Stomach (tissue), 9 donors: ENCODE data around the gene WDR82. TPM values are rescaled to one million over a fixed set of nuclear protein-coding genes. Genes with fewer than 3 reads are reported as not detected.

Experiments used
- DNase-seq, 2 donors: peaks; one replicate each; pipeline versions ENCODE4 v3.0.0 to v3.0.0-alpha.2; 2013 to 2019
- H3K27ac ChIP-seq, 5 donors: fragments of 200-600 bp in 4 of 5; sonication (generic) in 4 of 5; one replicate each; pipeline ENCODE4 v1.5.1; 2013 to 2019; ENCODE audit warnings: mild to moderate bottlenecking in 1 of 5, moderate library complexity in 1 of 5
- H3K27me3 ChIP-seq, 3 donors: fragments of 200-600 bp; sonication (generic); one replicate each; pipeline ENCODE4 v1.5.1; 2017 to 2019; ENCODE audit warnings: mixed run types in 1 of 3
- H3K36me3 ChIP-seq, 4 donors: fragments of 200-600 bp; sonication (generic); 1 replicate in 3 of 4; 2 replicates in 1 of 4; pipeline ENCODE4 v1.5.1; 2016 to 2019
- H3K4me1 ChIP-seq, 4 donors: fragments of 200-600 bp; sonication (generic); one replicate each; pipeline ENCODE4 v1.5.1; 2016 to 2019
- H3K4me3 ChIP-seq, 4 donors: fragments of 200-600 bp; sonication (generic) in 3 of 4; one replicate each; pipeline ENCODE4 v1.5.1; 2016 to 2019; ENCODE audit warnings: mild to moderate bottlenecking in 1 of 4
- H3K9me3 ChIP-seq, 4 donors: fragments of 200-600 bp; sonication (generic); one replicate each; pipeline ENCODE4 v1.5.1; 2016 to 2019
- EP300 ChIP-seq: sonication (generic); formaldehyde crosslinking; IDR thresholded peaks from one replicate; pipeline ENCODE4 v1.6.1; 2017; ENCODE audit warnings: antibody characterized with exemption
- POLR2A ChIP-seq, 4 donors: fragments of 450-650 bp; IDR thresholded peaks; one replicate each; pipeline ENCODE4 v1.6.1; 2016; ENCODE audit warnings: antibody characterized with exemption in 4 of 4, control low read depth in 2 of 4, mild to moderate bottlenecking in 1 of 4, moderate library complexity in 1 of 4
- POLR2AphosphoS5 ChIP-seq, 3 donors: sonication (generic); formaldehyde crosslinking; IDR thresholded peaks; one replicate each; pipeline ENCODE4 v1.6.1; 2016; ENCODE audit warnings: antibody characterized with exemption in 3 of 3
- WGBS, 5 donors: extraction: QIAGEN DNeasy Blood & Tissue Kit in 3 of 5; methylation state at CpG; one replicate each; pipeline versions ENCODE4 v1.1.5 to v1.1.7; 2013 to 2018; 5-methylcytosine and 5-hydroxymethylcytosine counted together
- intact Hi-C: fragments of 100-400 bp; cut with DNase I; formaldehyde crosslinking; loops from one replicate; pipeline ENCODE4 v1.15.1; 2023; ENCODE audit warnings: low total_unique reads
- polyA plus RNA-seq, 3 donors: library from polyadenylated mRNA; stranded (reverse); fragments of 200-250 nt; gene quantifications; one replicate each; pipeline ENCODE4 v1.2.3, GENCODE V29; 2013
- total RNA-seq, 5 donors: library from RNA; depleted of rRNA; stranded (reverse); fragments of >200 nt; gene quantifications; one replicate each; pipeline versions ENCODE4 v1.1.0 to v1.2.3, GENCODE V29; 2014 to 2016
- TF ChIP-seq, protein P1 (sequence below), 7 experiments: fragments of 450-650 bp in 4 of 7; fragments of 200-600 bp in 3 of 7; sonication (generic) in 3 of 7; IDR thresholded peaks; one replicate each; pipeline ENCODE4 v1.5.1; 2016 to 2019; ENCODE audit warnings: antibody characterized with exemption in 7 of 7, control low read depth in 2 of 7, mild to moderate bottlenecking in 1 of 7
- donor health status: healthy with polysubstance abuse.
- donor health status: Bipolar disorder and iron deficiency.
- donor health status: healthy.

The WDR82 gene
- total and polyA plus RNA-seq, 8 donors = 8.2 to 64.8 (median 29.2) TPM

- DNase-seq = peak; percentile 48 to 78
- Histone ChIP-seq H3K4me3 (peak overlapping the region in 1 of 4 donors; percentile 13), H3K27ac (peak overlapping the region; percentile 19 to 78 (median 60)), H3K27me3 (no peaks in the 10 kb centered on the region), H3K36me3 (peaks cover 63 to 100% (median 99%) of the 10 kb centered on the region in 4 donors), H3K4me1 (peaks cover 7 to 42% (median 23%) of the 10 kb centered on the region in 4 donors), H3K9me3 (no peaks in the 10 kb centered on the region)
- WGBS, 5 donors = 62 to 77% (median 70%) methylated on average over 10 to 12 of the region's 12 CpGs
- intact Hi-C loops = no loop called here
- TF ChIP-seq POLR2AphosphoS5 (IDR thresholded peaks at IDR 0.05) (peak in 1 of 3 donors; percentile 32), EP300 (no peak)
- TF ChIP-seq, protein P1, sequence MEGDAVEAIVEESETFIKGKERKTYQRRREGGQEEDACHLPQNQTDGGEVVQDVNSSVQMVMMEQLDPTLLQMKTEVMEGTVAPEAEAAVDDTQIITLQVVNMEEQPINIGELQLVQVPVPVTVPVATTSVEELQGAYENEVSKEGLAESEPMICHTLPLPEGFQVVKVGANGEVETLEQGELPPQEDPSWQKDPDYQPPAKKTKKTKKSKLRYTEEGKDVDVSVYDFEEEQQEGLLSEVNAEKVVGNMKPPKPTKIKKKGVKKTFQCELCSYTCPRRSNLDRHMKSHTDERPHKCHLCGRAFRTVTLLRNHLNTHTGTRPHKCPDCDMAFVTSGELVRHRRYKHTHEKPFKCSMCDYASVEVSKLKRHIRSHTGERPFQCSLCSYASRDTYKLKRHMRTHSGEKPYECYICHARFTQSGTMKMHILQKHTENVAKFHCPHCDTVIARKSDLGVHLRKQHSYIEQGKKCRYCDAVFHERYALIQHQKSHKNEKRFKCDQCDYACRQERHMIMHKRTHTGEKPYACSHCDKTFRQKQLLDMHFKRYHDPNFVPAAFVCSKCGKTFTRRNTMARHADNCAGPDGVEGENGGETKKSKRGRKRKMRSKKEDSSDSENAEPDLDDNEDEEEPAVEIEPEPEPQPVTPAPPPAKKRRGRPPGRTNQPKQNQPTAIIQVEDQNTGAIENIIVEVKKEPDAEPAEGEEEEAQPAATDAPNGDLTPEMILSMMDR (IDR thresholded peaks at IDR 0.05) = no peak
These were observed 24.8 kb downstream of the WDR82 start for GRCh38 chr3:52253314-52254304.

DNA sequence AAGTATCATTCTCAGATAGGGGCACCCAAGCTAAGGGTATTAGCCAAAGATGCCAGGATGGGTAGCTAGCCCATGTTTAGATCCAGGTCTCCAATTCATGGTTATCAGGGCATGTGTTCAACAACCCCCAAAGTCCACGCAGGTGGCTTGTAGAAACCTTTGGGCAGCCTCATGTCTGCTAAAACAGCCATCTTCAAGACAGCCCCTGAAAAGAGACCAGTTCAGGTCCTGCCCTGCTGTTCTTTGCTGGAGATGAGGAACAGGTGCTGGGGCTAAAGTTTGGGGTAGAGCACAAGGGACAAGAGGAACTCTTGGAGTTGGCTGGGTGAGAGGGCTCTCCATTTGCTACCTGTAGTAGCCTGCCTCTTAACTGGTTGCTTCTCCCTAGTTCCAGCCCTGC, 28.3 kb downstream of the WDR82 start:
- peaks cover 20 to 63% (median 37%) of the 10 kb centered on the region in 4 donors for H3K4me1 ChIP-seq
- DNase-seq = no peak
- peaks cover 29 to 77% (median 73%) of the 10 kb centered on the region in 4 donors for H3K36me3 ChIP-seq
- H3K4me3 ChIP-seq = no peak overlapping the region
- H3K27me3 ChIP-seq = no peaks in the 10 kb centered on the region
- intact Hi-C loops = no loop called here
- H3K9me3 ChIP-seq = no peaks in the 10 kb centered on the region
- 59 to 88% (median 64%) methylated on average over 1 of the region's 1 CpG for whole genome bisulfite sequencing, 5 donors
- TF ChIP-seq, protein P1 (IDR thresholded peaks at IDR 0.05) = no peak
- TF ChIP-seq EP300 (no peak), POLR2AphosphoS5 (IDR thresholded peaks at IDR 0.05) (no peak), POLR2A (IDR thresholded peaks at IDR 0.05) (no peak)
- H3K27ac ChIP-seq = no peak overlapping the region

DNA sequence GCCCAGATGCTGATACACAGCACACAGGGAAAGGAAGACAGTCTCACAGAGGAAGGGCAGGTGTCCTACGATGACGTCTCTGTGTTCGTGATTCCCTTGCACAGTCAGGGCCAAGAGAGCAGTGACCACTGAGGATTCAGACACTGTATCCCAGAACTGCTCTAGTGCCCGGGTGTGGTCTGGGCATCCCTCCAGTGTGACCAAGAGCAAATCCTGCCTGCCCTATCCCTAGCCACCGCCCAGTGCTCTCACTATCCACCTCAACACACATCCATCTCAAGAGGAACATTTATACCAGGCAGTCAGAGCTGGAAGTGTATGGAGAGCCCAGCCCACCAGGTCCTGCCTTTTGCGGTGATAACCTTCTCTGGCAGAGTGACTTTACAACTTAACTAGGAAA, 28.8 kb downstream of the WDR82 start:
- TF ChIP-seq EP300 (no peak), POLR2A (IDR thresholded peaks at IDR 0.05) (no peak), POLR2AphosphoS5 (IDR thresholded peaks at IDR 0.05) (no peak)
- TF ChIP-seq, protein P1 (IDR thresholded peaks at IDR 0.05) = no peak
- 66 to 85% (median 75%) methylated on average over 3 to 6 of the region's 6 CpGs for WGBS, 5 donors
- H3K27ac ChIP-seq = no peak overlapping the region
- intact Hi-C loops = no loop called here
- H3K27me3 ChIP-seq = no peaks in the 10 kb centered on the region
- no peak for DNase-seq
- H3K4me3 ChIP-seq = no peak overlapping the region
- no peaks in the 10 kb centered on the region for H3K9me3 ChIP-seq
- peaks cover 25 to 66% (median 39%) of the 10 kb centered on the region in 4 donors for H3K4me1 ChIP-seq
- peaks cover 26 to 72% (median 69%) of the 10 kb centered on the region in 4 donors for H3K36me3 ChIP-seq

DNA sequence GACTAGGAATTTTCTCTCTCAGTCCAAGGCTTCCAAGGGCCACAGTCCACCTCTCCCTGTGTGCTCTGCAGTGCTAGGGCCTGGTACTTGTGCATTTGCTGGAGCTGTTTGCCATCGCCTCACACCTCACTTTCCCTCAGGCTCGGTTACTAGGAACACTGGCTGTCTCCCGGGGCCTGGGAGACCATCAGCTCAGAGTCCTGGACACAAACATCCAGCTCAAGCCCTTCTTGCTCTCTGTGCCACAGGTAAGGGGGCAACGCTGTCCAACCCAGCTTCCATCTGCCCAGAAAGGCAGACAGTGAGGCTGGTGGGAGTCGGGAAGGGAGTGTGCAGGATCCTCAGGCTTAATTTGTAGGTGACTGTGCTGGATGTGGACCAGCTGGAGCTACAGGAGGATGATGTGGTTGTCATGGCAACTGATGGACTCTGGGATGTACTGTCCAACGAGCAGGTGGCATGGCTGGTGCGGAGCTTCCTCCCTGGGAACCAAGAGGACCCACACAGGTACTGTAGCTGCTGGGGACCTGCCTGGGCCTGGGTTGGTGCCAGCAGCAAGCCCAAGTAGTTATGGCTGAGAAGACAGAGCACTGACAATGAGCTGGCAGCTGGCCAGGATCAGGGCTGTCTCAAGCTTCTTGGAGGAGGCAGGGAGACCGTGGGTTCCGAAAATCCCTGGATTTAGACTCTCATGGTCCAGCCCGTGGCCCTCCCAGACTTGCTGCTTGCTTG, 29.5 kb downstream of the WDR82 start:
- DNase-seq = peak in 1 of 2 donors; percentile 41
- WGBS, 5 donors = 64 to 73% (median 70%) methylated on average over 7 to 10 of the region's 10 CpGs

More for the DNA sequence above, 29.5 kb downstream of the WDR82 start:
- H3K27ac ChIP-seq = peak overlapping the region in 1 of 5 donors; percentile 2
- H3K27me3 ChIP-seq = no peaks in the 10 kb centered on the region
- H3K36me3 ChIP-seq = peaks cover 19 to 65% (median 62%) of the 10 kb centered on the region in 4 donors
- peaks cover 26 to 66% (median 42%) of the 10 kb centered on the region in 4 donors for H3K4me1 ChIP-seq
- H3K9me3 ChIP-seq = no peaks in the 10 kb centered on the region
- intact Hi-C loops = no loop called here
- no peak overlapping the region for H3K4me3 ChIP-seq
- TF ChIP-seq POLR2A (IDR thresholded peaks at IDR 0.05) (no peak), POLR2AphosphoS5 (IDR thresholded peaks at IDR 0.05) (peak in 1 of 3 donors; percentile 2)
